Brain microvascular endothelial cell (primary cell): ENCODE results near the gene CD79A.

Experiments used
- DNase-seq: peaks from one replicate; pipeline ENCODE4 v3.0.0-alpha.2; 2020
- H3K27ac ChIP-seq: fragments of 250-450 bp; sonication (Bioruptor Pico); 2 replicates; pipeline ENCODE4 v1.5.1; 2020; ENCODE audit warnings: mild to moderate bottlenecking, moderate library complexity
- H3K27me3 ChIP-seq: fragments of 250-450 bp; sonication (Bioruptor Pico); replicated peaks from 2 replicates; pipeline ENCODE4 v1.5.1; 2020; ENCODE audit warnings: mild to moderate bottlenecking
- H3K36me3 ChIP-seq: fragments of 250-450 bp; sonication (Bioruptor Pico); replicated peaks from 2 replicates; pipeline ENCODE4 v1.5.1; 2020; ENCODE audit warnings: mild to moderate bottlenecking
- H3K4me3 ChIP-seq: 2 replicates; pipeline ENCODE4 v1.5.1; 2011; ENCODE audit warnings: low read depth, mild to moderate bottlenecking, control low read depth, low read length, moderate library complexity
- in situ Hi-C: cut with HindIII; loops from 2 replicates; pipeline ENCODE4 v1.10.0; 2017; ENCODE audit warnings: low sequenced_read_pairs, low pct_ligation_motif_present
- TF ChIP-seq, protein P1 (sequence below): IDR thresholded peaks from 2 replicates; pipeline ENCODE4 v1.5.1; 2011; ENCODE audit warnings: low read depth, mild to moderate bottlenecking, moderate library complexity, low read length, control low read depth, inconsistent platforms; ENCODE audit errors: missing control alignments

CD79A gene

DNA sequence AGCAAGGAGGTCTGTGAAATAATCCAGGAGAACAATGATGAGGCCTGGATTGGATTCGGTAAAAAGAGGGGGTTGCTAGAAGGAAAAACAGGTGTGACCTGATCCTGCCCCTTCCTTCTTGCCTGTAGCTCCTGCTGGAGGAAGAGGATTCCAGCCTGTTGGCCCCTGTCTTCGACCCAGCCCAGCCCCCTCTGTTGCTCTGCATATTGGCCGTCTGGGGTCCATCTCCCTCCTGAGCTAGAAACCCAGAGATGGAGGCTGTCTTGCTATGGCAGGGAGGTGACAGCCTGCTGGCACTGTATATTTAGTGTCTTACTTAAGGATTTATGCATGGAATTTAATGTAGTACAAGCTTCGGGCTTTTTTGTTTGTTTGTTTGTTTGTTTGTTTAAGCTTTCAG lies 25.6 kb upstream of the CD79A start:
- TF ChIP-seq, protein P1, sequence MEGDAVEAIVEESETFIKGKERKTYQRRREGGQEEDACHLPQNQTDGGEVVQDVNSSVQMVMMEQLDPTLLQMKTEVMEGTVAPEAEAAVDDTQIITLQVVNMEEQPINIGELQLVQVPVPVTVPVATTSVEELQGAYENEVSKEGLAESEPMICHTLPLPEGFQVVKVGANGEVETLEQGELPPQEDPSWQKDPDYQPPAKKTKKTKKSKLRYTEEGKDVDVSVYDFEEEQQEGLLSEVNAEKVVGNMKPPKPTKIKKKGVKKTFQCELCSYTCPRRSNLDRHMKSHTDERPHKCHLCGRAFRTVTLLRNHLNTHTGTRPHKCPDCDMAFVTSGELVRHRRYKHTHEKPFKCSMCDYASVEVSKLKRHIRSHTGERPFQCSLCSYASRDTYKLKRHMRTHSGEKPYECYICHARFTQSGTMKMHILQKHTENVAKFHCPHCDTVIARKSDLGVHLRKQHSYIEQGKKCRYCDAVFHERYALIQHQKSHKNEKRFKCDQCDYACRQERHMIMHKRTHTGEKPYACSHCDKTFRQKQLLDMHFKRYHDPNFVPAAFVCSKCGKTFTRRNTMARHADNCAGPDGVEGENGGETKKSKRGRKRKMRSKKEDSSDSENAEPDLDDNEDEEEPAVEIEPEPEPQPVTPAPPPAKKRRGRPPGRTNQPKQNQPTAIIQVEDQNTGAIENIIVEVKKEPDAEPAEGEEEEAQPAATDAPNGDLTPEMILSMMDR, result no peak
- Histone ChIP-seq H3K4me3 (no peak overlapping the region), H3K27ac (no peak overlapping the region), H3K36me3 (no peaks in the 10 kb centered on the region), H3K27me3 (peaks cover 12% of the 10 kb centered on the region)
- in situ Hi-C loops, result no loop called here
- no peak for DNase-seq

DNA sequence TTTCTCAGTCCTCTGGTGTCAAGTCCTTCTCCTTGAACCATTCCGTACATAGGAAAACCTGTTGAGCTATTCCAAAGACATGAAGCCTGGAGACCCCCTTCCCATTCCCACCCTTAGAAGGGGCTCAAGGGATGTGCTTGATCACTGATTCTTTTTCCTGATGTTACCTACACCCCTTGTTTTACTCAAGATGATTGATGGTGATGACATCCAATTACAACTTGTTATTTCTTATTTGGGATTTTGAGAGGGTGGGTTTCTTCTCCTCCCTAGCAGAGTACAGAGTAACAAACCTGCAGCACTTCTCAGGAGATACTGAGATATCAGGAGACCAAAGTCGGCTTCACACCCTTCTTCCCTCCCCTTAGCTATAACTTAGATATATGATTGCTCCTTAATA lies 23.7 kb upstream of the CD79A start:
- in situ Hi-C loops, result no loop called here
- no peaks in the 10 kb centered on the region for H3K36me3 ChIP-seq
- TF ChIP-seq, protein P1, result no peak
- H3K27me3 ChIP-seq, result peaks cover 12% of the 10 kb centered on the region
- DNase-seq, result no peak
- H3K4me3 ChIP-seq, result no peak overlapping the region
- H3K27ac ChIP-seq, result no peak overlapping the region

DNA sequence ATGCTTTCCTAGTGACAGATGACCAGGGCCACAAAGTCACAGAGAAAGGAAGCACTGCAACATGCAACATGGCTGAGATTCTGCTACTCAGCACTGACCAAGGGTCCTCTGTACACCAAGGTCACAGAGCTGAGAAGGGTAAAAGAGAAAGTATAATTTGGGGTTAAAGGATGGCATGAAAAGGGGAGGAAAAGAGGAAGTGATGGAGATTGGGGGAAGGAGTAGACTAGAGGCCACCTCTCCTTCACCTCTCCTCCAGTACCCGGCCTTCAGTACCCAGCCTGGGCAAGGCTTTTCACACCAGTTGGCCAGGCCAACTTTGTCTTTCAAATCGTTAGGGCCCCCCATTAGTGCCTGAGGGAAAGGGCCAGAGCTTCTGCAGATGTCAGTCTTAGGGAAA lies 23.3 kb upstream of the CD79A start:
- H3K36me3 ChIP-seq, result no peaks in the 10 kb centered on the region
- no peak for DNase-seq
- in situ Hi-C loops, result no loop called here
- H3K4me3 ChIP-seq, result no peak overlapping the region
- no peak overlapping the region for H3K27ac ChIP-seq
- H3K27me3 ChIP-seq, result peaks cover 12% of the 10 kb centered on the region
- TF ChIP-seq, protein P1, result no peak

DNA sequence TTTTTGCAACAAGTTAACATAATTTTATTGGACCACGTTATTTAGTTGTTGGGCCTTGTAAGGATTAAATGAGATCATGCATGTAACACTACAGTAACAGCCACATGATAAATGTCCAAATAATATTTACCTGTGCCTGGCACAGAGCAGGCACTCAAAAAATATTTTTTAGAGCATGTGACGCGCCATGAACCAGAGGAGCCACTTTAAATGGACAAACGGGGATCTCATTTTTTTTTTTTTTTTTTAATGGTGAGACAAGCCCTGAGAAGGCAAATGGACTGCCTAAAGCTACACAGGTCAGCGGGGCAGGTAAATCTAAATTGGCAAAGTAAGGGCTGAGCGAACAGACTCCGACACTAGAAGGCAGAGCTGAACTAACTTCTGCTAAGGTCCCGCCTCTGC lies 17.9 kb upstream of the CD79A start:
- TF ChIP-seq, protein P1, result no peak
- peak overlapping the region; percentile 47 for H3K4me3 ChIP-seq
- DNase-seq, result no peak
- in situ Hi-C loops, result no loop called here
- H3K27me3 ChIP-seq, result no peaks in the 10 kb centered on the region
- H3K36me3 ChIP-seq, result peaks cover 35% of the 10 kb centered on the region
- no peak overlapping the region for H3K27ac ChIP-seq

DNA sequence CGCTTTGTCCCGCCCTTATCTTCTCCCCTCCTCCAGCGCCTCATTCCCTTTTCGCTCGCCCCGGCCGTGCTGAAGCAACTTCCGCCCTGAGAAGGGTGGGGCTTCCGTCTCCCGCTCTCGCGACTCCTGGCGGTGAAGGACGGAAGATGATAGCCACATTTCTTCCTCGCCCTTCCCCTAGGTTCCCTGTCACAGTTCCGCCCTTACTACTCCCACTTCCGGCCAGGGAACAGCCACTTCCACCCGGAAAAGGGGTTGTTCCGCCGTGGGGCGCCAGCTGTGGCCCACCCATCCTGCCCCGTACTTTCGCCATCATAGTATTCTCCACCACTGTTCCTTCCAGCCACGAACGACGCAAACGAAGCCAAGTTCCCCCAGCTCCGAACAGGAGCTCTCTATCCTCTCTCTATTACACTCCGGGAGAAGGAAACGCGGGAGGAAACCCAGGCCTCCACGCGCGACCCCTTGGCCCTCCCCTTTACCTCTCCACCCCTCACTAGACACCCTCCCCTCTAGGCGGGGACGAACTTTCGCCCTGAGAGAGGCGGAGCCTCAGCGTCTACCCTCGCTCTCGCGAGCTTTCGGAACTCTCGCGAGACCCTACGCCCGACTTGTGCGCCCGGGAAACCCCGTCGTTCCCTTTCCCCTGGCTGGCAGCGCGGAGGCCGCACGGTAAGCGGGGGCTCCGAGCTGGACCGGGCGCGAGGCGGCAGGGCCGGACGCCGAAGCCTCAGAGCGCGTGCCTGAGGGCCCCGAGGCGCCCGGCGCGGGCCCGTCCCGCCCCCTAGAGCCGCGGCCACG lies 17.3 kb upstream of the CD79A start, which contains the start of gene RPS19:
RPS19 (plus strand) TSS at position 638 of the 801 bp plus-strand sequence. CDS start 520 bp downstream, outside the sequence.
- in situ Hi-C loops, result no loop called here
- peak within 1 kb of the TSS; percentile 99 for H3K4me3 ChIP-seq
- H3K27me3 ChIP-seq, result no peaks in the 10 kb centered on the region
- peak; percentile 95 for DNase-seq
- TF ChIP-seq, protein P1, result peak; percentile 71
- H3K36me3 ChIP-seq, result peaks cover 41% of the 10 kb centered on the region
- H3K27ac ChIP-seq, result peak within 1 kb of the TSS; percentile 82
